Measurements from ENCODE around the gene SMYD3.
A peak's percentile ranks its signal among the peaks of the same experiment; 100 is the strongest.

Gene SMYD3

DNA sequence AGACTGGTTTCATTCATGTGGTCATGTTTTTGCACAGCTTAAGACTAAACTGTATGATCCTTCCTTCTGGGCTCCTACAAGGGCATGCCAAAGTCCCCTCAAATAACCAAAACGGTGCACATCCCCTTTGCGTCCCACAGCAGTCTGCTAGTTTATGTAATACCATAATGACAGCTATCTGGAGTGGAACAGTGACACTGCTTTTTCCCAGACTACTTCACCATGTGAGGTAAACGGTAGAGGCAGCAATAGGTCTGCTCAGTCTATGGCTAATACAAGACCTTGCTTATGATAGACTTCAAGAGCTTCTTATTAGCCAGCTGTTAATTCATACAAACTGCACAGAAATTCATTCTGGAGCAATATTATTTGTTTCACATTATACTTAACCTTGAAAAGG is 395.5 kb downstream of the SMYD3 start:
- TF ChIP-seq, protein P1, sequence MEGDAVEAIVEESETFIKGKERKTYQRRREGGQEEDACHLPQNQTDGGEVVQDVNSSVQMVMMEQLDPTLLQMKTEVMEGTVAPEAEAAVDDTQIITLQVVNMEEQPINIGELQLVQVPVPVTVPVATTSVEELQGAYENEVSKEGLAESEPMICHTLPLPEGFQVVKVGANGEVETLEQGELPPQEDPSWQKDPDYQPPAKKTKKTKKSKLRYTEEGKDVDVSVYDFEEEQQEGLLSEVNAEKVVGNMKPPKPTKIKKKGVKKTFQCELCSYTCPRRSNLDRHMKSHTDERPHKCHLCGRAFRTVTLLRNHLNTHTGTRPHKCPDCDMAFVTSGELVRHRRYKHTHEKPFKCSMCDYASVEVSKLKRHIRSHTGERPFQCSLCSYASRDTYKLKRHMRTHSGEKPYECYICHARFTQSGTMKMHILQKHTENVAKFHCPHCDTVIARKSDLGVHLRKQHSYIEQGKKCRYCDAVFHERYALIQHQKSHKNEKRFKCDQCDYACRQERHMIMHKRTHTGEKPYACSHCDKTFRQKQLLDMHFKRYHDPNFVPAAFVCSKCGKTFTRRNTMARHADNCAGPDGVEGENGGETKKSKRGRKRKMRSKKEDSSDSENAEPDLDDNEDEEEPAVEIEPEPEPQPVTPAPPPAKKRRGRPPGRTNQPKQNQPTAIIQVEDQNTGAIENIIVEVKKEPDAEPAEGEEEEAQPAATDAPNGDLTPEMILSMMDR (IDR thresholded peaks at IDR 0.05; ENCODE audit: insufficient read depth, missing control alignments): no peak
- FAIRE-seq (peak; percentile 58), DNase-seq (ENCODE audit: insufficient read length, low spot score) (no peak)

DNA sequence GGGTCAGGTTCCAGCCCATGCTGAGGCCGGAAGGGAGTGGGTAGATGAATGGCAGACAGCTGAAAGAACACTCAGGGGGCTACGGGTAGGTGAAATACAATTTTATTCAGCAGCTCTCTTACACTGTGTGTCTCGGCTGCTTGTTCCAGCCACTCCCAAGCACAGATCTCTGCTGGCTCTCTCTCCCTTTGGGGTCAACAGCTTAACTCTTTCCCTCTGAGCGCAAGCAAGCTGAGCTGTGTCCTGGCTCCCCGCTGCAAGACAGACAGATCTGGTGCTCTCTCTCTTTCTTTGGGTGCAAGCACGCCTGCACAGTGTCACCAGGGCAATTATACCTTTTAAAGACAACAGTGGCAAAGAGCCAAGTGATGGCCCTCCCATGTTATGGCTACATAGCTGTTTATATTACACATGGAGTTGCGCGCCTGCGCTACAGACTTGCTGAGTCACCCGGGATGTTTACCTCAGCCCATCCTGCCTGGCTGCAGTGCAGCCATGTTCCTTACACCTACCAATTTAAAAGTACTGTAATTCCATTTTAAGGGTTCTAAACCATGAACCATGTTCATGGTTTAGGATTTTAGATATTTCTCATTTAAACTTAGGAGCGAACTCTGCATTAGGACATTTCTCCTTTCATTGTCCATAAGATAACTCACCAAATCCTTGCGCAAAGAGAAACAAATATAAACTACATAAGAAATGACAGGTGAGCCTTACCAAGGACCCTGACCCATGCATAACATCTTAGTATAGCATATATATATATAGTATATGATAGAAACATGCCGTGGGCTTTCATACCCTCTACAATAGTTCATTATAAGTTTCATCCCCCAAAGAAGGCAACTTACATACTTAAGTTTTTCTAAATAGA is 396.5 kb downstream of the SMYD3 start:
- TF ChIP-seq, protein P1 (IDR thresholded peaks at IDR 0.05; ENCODE audit: insufficient read depth, missing control alignments): no peak
- DNase-seq (ENCODE audit: insufficient read length, low spot score) (no peak), FAIRE-seq (no peak)

DNA sequence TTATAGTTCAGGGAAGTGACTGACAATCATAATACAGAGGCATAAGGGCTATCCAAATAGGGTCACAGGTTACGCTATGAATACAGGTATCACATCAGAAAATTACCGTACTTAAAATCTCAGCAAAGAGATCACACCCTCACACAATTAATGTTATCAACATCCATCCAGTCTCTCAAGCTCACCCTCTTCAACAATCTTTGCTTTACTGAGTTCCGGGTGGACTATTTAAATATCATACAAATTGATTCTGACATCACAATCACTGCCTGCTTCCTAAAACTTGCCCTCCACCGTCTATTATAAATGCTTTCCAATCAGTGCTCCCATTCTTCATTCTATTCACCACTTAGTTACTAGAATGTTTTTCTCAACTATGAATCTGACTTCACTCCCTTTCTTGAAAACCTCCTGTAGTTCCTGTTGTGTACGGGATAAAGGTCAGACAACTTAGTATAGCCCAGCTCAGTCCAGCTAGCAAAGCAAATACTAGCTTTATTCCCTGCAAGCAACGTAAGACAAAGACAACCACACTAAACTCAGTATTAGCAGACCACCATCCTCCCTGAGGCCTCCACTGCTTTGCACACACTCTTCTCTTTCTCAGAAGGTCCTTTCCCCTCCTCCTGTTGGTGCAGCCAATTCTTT is 398.7 kb downstream of the SMYD3 start:
- DNase-seq (ENCODE audit: insufficient read length, low spot score) (no peak), FAIRE-seq (no peak)
- TF ChIP-seq, protein P1 (IDR thresholded peaks at IDR 0.05; ENCODE audit: insufficient read depth, missing control alignments): no peak

DNA sequence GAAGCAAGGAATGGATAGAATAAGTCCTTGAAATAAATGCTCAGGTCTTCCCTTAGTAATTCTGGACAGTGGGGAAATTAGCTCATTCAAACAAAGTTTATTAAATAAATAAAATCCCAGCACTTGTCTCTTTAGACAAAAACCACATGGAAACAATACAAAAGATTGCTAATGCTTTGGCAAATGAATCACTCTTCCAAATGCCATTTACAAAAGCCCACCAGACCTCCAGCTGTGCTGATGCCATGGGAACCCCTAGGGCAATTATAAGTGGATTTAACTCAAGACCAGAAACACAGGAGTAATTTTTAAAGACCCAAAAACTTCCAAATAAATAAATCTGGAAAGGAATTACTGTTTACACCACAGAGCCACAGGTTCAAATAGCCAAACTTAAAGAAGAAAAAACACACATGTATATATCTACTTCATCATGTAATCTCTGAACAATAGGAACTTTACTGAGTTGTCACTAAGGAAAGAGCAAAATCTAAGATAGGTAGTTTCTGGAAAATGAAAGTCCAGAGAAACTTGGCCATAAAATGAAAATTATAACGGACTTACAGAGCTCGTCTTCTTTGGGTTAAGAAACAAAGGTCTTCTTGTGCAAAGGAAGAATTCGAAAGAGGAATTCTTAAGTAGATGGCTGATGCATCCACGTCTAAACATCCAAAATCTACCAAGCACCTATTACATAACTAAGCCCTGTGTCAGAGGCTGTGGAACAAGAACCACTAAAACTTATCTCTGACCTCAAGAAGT is 399.4 kb downstream of the SMYD3 start:
- FAIRE-seq: no peak
- TF ChIP-seq, protein P1 (IDR thresholded peaks at IDR 0.05; ENCODE audit: insufficient read depth, missing control alignments): no peak
- no peak for DNase-seq (ENCODE audit: insufficient read length, low spot score)

DNA sequence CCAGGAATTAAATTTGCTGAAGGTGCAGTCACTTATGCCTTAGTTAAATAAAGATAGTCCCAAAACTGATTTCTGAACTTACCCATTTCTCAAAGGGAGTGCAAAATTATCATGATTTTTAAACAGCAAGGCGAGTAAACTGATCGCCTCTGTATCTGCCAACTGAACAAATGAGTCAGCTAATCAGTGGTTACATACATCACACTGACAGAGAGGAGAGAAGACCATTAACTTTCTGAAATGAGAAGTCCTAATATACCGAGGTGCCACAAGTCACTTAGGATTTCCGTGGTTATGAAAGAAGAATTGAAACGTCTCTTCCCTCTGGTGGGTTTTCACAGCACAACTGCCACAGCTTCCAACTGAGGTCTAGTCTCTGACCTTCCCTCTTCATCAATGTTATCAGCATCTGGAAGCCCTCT is 400.7 kb downstream of the SMYD3 start:
- FAIRE-seq: peak; percentile 58
- TF ChIP-seq, protein P1 (IDR thresholded peaks at IDR 0.05; ENCODE audit: insufficient read depth, missing control alignments): no peak
- DNase-seq (ENCODE audit: insufficient read length, low spot score): no peak

DNA sequence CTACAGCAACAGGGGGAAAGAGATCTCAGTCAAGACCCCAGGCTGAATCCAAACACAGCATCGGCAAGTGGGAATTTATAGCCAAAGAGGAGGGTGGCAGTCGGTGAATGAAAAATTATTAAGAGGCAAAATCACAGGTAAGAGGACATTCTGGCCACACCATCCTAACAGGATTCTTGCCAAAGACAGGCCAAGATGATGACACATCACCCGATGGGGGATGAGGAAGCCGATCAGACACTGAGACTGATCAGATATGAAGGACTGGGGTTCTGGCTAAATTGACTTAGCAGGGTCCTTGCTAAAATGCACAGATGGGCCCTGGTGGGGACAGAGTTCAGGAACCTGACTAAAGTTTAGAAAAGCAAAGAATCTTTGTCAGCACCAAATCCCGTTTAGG is 402.2 kb downstream of the SMYD3 start:
- TF ChIP-seq, protein P1 (IDR thresholded peaks at IDR 0.05; ENCODE audit: insufficient read depth, missing control alignments): no peak
- FAIRE-seq (no peak), DNase-seq (ENCODE audit: insufficient read length, low spot score) (no peak)
